Endothelial cell of umbilical vein (primary cell): Measurements from ENCODE around the gene PKN1. TPM values are rescaled to one million over a fixed set of nuclear protein-coding genes. Genes with fewer than 3 reads are reported as not detected.

Source experiments
- BruUV-seq: library from RNA; stranded (reverse); fragments of 400-500 nt; replicated peaks from 2 replicates; lab custom pipeline; 2021; lab: Mats Ljungman, UMichigan
- CTCF ChIA-PET: fragments of 300-600, 350-600 bp; sonication (Branson Sonifier 250); formaldehyde crosslinking; loops from one replicate; lab custom pipeline; 2021; ENCODE audit warnings: antibody characterized with exemption, inconsistent platforms; lab: Charles Lee
- POLR2A ChIA-PET: fragments of 300-600, 350-600 bp; sonication (Branson Sonifier 250); formaldehyde crosslinking; loops from one replicate; lab custom pipeline; 2021; ENCODE audit warnings: antibody characterized with exemption, inconsistent platforms; lab: Charles Lee
- DNase-seq: peaks from one replicate; pipeline ENCODE4 v3.0.0-alpha.2; 2011; ENCODE audit warnings: low read depth, low spot score
- FAIRE-seq: peaks from 2 replicates; lab custom pipeline; 2011; peaks lifted over from hg19 to GRCh38; lab: Jason Lieb, UNC
- H2AFZ ChIP-seq: 2 replicates; pipeline ENCODE4 v1.6.0; 2012; ENCODE audit warnings: low read depth, low read length, control low read depth, inconsistent platforms
- H3K27ac ChIP-seq: 2 replicates; pipeline ENCODE4 v1.5.1; 2011; ENCODE audit warnings: low read depth, mild to moderate bottlenecking, control low read depth, low read length, moderate library complexity; ENCODE audit not compliant: insufficient read depth
- H3K27me3 ChIP-seq, 2 experiments: 2 replicates each; pipeline versions ENCODE4 v1.6.0 to v1.6.1; 2011; ENCODE audit warnings: low read length in 2 of 2, mixed read lengths in 1 of 2; ENCODE audit not compliant: control insufficient read depth in 2 of 2, insufficient read depth in 2 of 2
- H3K36me3 ChIP-seq, 2 experiments: 2 replicates in 1 of 2; 3 replicates in 1 of 2; pipeline ENCODE4 v1.5.1; 2011; ENCODE audit warnings: low read length in 2 of 2, mild to moderate bottlenecking in 1 of 2, moderate library complexity in 1 of 2; ENCODE audit not compliant: control insufficient read depth in 2 of 2, insufficient read depth in 2 of 2; ENCODE audit errors: extremely low read depth in 1 of 2
- H3K4me1 ChIP-seq: 3 replicates; pipeline ENCODE4 v1.5.1; 2011; ENCODE audit warnings: mild to moderate bottlenecking, low read length; ENCODE audit not compliant: control insufficient read depth, insufficient read depth; ENCODE audit errors: extremely low read depth
- H3K4me2 ChIP-seq: 2 replicates; pipeline ENCODE4 v1.6.1; 2011; ENCODE audit warnings: low read length, control low read depth, mixed read lengths; ENCODE audit not compliant: insufficient read depth
- H3K4me3 ChIP-seq, 3 experiments: fragments of 200-600 bp in 1 of 3; sonication (generic), shearing (Covaris generic) in 1 of 3; replicated peaks in 1 of 3; 2 replicates each; pipeline ENCODE4 v1.5.1; 2011 to 2016; ENCODE audit warnings: control low read depth in 3 of 3, low read length in 3 of 3, mild to moderate bottlenecking in 2 of 3, inconsistent platforms in 1 of 3, low read depth in 1 of 3, moderate library complexity in 1 of 3; ENCODE audit not compliant: insufficient read depth in 1 of 3
- H3K79me2 ChIP-seq: 2 replicates; pipeline ENCODE4 v1.6.0; 2012; ENCODE audit warnings: low read length, inconsistent platforms; ENCODE audit not compliant: control insufficient read depth, insufficient read depth
- H3K9ac ChIP-seq: replicated peaks from 2 replicates; pipeline ENCODE3; 2011; ENCODE audit warnings: low read length, control low read depth; ENCODE audit not compliant: insufficient read depth; ENCODE audit errors: extremely low read depth
- H3K9me1 ChIP-seq: replicated peaks from 3 replicates; pipeline ENCODE4 v1.6.0; 2011; ENCODE audit warnings: mild to moderate bottlenecking, low read length; ENCODE audit not compliant: control insufficient read depth, insufficient read depth; ENCODE audit errors: extremely low read depth
- H3K9me3 ChIP-seq: replicated peaks from 2 replicates; pipeline ENCODE4 v1.5.1; 2012; ENCODE audit warnings: low read length, inconsistent platforms; ENCODE audit not compliant: control insufficient read depth, insufficient read depth
- H4K20me1 ChIP-seq: replicated peaks from 2 replicates; pipeline ENCODE3; 2011; ENCODE audit warnings: mild to moderate bottlenecking, low read length; ENCODE audit not compliant: control insufficient read depth, insufficient read depth; ENCODE audit errors: extremely low read depth
- EZH2 ChIP-seq: IDR thresholded peaks from 2 replicates; pipeline ENCODE4 v1.6.1; 2012; ENCODE audit warnings: borderline replicate concordance, low read depth, mild to moderate bottlenecking, moderate library complexity, low read length, inconsistent platforms; ENCODE audit not compliant: severe bottlenecking
- FOS ChIP-seq: IDR thresholded peaks from 2 replicates; pipeline ENCODE4 v1.6.1; 2011; ENCODE audit warnings: mild to moderate bottlenecking, low read length, moderate library complexity, borderline replicate concordance; ENCODE audit not compliant: insufficient read depth
- GATA2 ChIP-seq: IDR thresholded peaks from 2 replicates; pipeline ENCODE4 v1.7.0; 2011; ENCODE audit warnings: low read depth, mild to moderate bottlenecking, moderate library complexity, mixed read lengths, low read length; ENCODE audit not compliant: insufficient read length, insufficient read depth
- JUN ChIP-seq: IDR thresholded peaks from 2 replicates; pipeline ENCODE4 v1.6.1; 2011; ENCODE audit warnings: borderline replicate concordance, low read depth; ENCODE audit not compliant: insufficient read length, insufficient read depth
- MYC ChIP-seq: IDR thresholded peaks from one replicate; pipeline ENCODE4 v1.6.1; 2011; ENCODE audit warnings: mild to moderate bottlenecking, low read depth, low read length
- POLR2A ChIP-seq: IDR thresholded peaks from 2 replicates; pipeline ENCODE4 v1.6.1; 2012; ENCODE audit warnings: low read depth, mild to moderate bottlenecking, control low read depth, low read length
- POLR2AphosphoS5 ChIP-seq: IDR thresholded peaks from 2 replicates; pipeline ENCODE4 v1.6.1; 2012; ENCODE audit warnings: low read depth, mild to moderate bottlenecking, control low read depth, low read length, moderate library complexity; ENCODE audit not compliant: insufficient read depth
- dilution Hi-C: fragments of 300-500 bp; cut with MboI; formaldehyde crosslinking; loops from one replicate; pipeline ENCODE4 v1.15.0; 2019; ENCODE audit warnings: low sequenced_read_pairs; ENCODE audit not compliant: extremely low pct_ligation_motif_present
- intact Hi-C: fragments of 100-400 bp; cut with micrococcal nuclease; formaldehyde crosslinking; loops from one replicate; pipeline ENCODE4 v1.10.0; 2022
- polyA plus RNA-seq, 4 experiments: library from polyadenylated mRNA; depleted of rRNA in 3 of 4; stranded (reverse) in 3 of 4; unstranded in 1 of 4; fragments of >200 nt; gene quantifications; 2 replicates each; pipeline versions ENCODE4 v1.2.1 to v1.2.3, GENCODE V29; 2011 to 2012; ENCODE audit warnings: missing spikeins in 1 of 4
- total RNA-seq: library from RNA; stranded (reverse); gene quantifications from 2 replicates; pipeline ENCODE4 v1.2.3, GENCODE V29; 2021
- TF ChIP-seq, protein P1 (sequence below), 2 donors: IDR thresholded peaks; 1 replicate in 1 of 2; 2 replicates in 1 of 2; pipeline ENCODE4 v1.5.1; 2011; ENCODE audit warnings: low read length in 2 of 2, mild to moderate bottlenecking in 2 of 2, moderate library complexity in 2 of 2, control low read depth in 1 of 2, inconsistent platforms in 1 of 2, low read depth in 1 of 2; ENCODE audit not compliant: insufficient read depth in 1 of 2; ENCODE audit errors: extremely low read depth in 1 of 2
- TF ChIP-seq, protein P2 (sequence below): IDR thresholded peaks from 2 replicates; pipeline ENCODE4 v1.6.1; 2011; ENCODE audit not compliant: insufficient read depth, insufficient read length

PKN1 gene
- total and polyA plus RNA-seq, 2 donors (not counting 3 experiments of a cell fraction or from before 2014, with no cell fraction given) = 148 to 302 TPM

DNA sequence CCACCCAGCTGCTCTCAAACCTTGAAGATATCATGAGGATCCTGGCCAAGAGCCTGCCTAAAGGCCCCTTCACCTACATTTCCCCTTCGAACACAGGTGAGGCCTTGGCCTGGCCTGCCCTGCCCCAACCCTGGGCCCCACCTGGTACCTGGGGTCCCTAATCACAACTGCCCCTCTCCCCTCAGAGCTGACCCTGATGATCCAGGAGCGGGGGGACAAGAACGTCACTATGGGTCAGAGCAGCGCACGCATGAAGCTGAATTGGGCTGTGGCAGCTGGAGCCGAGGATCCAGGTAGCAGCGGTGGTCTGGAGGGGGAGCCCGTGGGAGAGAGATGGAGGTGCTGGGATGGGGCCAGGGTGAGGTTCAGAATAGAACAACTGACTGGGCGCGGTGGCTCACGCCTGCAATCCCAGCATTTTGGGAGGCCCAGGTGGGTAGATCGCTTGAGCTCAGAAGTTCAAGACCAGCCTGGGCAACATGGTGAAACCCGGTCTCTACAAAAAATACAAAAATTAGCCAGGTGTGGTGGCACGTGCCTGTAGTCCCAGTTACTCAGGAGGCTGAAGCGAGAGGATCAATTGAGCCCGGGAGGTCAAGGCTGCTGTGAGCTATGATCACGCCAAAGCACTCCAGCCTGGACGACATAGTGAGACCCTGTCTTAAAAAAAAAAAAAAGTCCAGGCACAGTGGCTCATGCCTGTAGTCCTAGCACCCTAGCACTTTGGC is 31.5 kb upstream of the PKN1 start:
- H3K36me3 ChIP-seq = peaks cover 0 to 2% of the 10 kb centered on the region in 2 experiments
- no peak for DNase-seq
- no peaks in the 10 kb centered on the region for H3K9me3 ChIP-seq
- H3K9me1 ChIP-seq = no peaks in the 10 kb centered on the region
- H3K4me2 ChIP-seq = no peak overlapping the region
- POLR2A ChIA-PET = interaction anchor here (0.7 kb wide), 2 partner anchors 21 to 495 kb away, joined by 4 read pairs; partner anchors contain the start of gene ADGRE5
- no peak for TF ChIP-seq FOS
- TF ChIP-seq GATA2 = no peak
- TF ChIP-seq, protein P1, sequence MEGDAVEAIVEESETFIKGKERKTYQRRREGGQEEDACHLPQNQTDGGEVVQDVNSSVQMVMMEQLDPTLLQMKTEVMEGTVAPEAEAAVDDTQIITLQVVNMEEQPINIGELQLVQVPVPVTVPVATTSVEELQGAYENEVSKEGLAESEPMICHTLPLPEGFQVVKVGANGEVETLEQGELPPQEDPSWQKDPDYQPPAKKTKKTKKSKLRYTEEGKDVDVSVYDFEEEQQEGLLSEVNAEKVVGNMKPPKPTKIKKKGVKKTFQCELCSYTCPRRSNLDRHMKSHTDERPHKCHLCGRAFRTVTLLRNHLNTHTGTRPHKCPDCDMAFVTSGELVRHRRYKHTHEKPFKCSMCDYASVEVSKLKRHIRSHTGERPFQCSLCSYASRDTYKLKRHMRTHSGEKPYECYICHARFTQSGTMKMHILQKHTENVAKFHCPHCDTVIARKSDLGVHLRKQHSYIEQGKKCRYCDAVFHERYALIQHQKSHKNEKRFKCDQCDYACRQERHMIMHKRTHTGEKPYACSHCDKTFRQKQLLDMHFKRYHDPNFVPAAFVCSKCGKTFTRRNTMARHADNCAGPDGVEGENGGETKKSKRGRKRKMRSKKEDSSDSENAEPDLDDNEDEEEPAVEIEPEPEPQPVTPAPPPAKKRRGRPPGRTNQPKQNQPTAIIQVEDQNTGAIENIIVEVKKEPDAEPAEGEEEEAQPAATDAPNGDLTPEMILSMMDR (IDR thresholded peaks at IDR 0.05; ENCODE audit: extremely low read depth in 1 of 2, insufficient read depth in 1 of 2, low read depth in 1 of 2, low read length in 2 of 2) = no peak
- TF ChIP-seq POLR2A = no peak
- TF ChIP-seq, protein P2, sequence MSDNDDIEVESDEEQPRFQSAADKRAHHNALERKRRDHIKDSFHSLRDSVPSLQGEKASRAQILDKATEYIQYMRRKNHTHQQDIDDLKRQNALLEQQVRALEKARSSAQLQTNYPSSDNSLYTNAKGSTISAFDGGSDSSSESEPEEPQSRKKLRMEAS = no peak
- TF ChIP-seq MYC = no peak
- no peak for TF ChIP-seq POLR2AphosphoS5
- no peak for TF ChIP-seq JUN
- no peak for TF ChIP-seq EZH2
- FAIRE-seq = no peak
- H4K20me1 ChIP-seq = no peaks in the 10 kb centered on the region
- no peak overlapping the region for H3K9ac ChIP-seq
- dilution Hi-C loops (no loop called here), intact Hi-C loops (no loop called here)
- H3K4me1 ChIP-seq = no peaks in the 10 kb centered on the region
- H2AFZ ChIP-seq = no peak overlapping the region
- H3K4me3 ChIP-seq = no peak overlapping the region
- H3K27ac ChIP-seq = no peak overlapping the region
- CTCF ChIA-PET = interaction anchor here (1.0 to 1.7 kb wide), 2 partner anchors 40 to 265 kb away, joined by 3 read pairs; partner anchors contain the start of gene ASF1B
- no peaks in the 10 kb centered on the region for H3K79me2 ChIP-seq
- H3K27me3 ChIP-seq = no peaks in the 10 kb centered on the region
- no TSS peak for BruUV-seq
